Stimulated activated CD8-positive, alpha-beta memory T cell treated with anti-CD3 and anti-CD28 coated beads, Interleukin-12 subunit alpha, Interleukin-12 subunit beta, amount 100 ng/mL, for 4 hours (primary cell): ENCODE data around the gene ECSCR.
A peak's percentile ranks its signal among the peaks of the same experiment; 100 is the strongest.
"Not testable (repeated sequence)": the region's sequence is repeated elsewhere in the genome, so short reads cannot be mapped to it uniquely, and the experiment has no call there.

ENCODE experiments used
- DNase-seq: peaks from one replicate; pipeline ENCODE4 v3.0.0-alpha.2; 2020; ENCODE audit warnings: low read depth

Gene ECSCR

DNA sequence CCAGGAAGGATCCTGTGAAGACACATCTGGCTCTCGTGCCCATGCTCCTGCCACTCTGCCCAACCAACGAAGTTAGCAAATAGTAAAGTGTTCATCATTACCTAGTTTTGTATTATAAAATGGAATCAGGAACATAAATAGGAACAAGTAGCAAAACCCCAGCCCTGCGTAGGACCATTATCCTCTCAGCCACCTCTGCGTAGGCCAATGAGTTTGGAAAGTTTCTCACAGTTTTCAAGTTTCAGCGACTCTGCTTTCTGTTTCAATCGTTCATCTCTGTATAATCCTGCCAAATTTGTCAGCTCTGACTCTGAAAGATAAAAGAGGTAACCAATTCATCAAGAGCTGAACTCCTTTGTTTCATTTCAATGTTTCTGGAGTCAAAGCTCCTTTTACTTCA lies 48.6 kb downstream of the ECSCR start:
- no peak for DNase-seq

DNA sequence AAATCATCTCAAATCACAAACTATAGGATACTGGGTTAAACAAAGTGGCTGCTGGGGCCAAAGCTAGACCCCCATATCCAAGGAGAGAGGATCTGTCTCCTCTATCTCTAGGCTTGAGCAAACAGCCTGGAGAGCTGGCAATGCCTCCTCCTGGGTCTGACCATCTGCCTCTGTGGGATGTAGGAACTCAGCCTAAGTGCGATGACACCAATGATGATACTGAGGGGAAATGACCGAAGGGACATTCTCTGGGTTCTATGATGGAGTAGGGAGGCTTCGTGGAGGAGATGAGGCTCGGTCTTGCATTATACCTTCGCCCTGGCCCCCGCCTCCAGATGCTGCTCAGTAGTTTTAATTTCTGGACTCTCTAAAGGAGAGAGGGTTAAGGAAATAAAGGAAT lies 49.4 kb downstream of the ECSCR start:
- no peak for DNase-seq

DNA sequence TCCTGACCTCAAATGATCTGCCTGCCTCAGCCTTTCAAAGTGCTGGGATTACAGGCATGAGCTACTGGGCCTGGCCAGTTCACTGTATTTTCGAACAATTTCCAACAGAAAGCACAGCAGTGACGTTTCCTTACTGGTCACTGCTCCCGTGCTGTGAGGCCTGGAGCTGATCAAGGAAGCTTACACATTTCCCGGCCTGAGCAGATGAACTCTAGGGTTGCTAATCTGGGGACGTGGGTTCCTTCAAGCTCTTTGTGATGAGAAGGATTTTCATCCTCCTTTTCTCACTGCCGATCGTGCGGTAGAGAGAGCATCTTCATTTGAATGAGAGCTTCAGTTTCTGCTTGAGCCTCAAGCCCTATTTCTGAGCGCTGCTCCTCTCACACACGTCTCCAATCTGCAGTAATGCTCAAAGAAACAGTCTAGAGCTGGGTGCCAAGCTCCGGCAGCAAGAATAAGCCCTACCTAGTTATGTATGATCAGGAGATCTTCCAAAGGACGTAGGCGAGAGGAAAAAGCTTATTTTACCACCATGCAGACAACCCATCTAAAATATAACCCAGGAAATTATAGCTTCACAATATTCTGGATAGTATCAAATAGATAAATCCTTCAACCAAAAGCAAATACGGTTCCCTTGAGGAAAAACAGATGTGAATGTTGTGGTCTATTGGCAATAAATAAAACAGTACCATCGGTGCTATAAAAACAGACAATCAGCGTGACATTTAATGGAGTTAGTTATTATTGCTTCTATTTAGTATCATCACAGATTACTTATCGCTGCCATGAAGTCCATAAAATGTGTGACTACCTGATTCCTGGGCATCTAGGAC lies 51.3 kb downstream of the ECSCR start:
- DNase-seq: no peak

DNA sequence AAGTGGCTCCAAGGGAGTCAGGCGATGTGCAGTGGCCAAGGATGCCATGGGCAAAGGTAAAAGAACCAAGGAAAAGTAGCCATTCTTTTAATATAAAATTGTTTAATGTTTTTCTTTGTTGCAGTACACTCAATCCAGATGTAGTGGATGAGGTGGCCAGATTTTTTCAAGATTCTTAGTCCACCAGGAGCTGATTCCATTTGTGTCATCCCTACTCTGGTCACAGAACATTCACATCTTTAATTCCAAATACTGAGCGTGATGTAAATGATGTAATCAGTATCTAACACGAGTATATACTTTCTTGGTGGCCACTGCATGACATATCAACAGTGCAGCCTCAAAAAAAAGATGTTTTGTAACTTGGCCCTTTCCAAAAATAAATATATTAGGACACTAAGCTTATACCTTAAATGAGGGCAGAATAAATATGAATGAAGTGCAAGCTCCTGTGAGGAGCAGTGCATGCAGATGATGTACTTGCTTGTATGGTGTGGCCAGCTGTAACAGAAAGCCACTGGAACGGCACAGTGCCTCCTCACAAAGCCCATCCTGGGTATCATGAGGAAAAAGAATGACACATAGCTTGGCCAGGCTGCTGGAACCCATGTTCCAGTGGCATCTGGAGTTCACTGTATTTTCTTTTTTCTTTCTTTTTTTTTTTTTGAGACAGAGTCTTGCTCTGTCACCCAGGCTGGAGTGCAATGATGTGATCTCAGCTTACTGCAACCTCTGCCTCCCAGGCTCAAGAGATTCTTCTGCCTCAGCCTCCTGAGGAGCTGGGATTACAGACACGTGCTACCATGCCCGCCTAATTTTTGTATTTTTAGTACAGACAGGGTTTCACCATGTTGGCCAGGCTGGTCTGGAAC lies 52.2 kb downstream of the ECSCR start:
- no peak for DNase-seq

DNA sequence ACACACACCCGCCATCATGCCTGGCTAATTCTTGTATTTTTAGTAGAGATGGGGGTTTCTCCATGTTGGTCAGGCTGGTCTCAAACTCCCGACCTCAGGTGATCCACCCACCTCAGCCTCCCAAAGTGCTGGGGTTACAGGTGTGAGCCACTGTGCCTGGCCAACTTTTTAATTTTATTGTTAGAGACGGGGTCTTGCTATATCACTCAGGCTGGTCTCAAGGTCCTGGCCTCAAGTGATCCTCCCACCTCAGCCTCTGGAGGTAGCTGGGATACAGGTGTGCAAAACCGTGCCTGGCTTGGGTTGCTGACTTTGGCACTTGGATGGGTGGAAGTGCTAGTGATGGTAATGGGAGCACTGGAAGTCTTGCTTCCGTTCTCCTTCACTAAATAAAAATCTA lies 53.4 kb downstream of the ECSCR start:
- DNase-seq: not testable (repeated sequence)

DNA sequence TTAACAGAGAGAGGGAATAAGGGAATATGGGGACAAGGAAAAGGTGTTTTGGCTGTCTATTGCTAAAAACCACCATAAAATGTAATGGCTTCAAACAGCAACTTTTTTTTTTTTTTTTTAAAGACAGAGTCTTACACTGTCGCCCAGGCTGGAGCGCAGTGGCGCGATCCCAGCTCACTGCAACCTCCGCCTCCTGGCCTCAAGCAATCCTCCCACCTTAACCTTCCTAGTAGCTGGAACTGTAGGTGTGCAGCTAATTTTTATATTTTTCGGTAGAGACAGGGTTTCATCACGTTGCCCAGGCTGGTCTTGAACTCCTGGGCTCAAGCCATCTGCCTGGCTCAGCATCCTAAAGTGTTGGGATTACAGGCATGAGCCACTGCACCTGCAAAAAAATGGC lies 54.4 kb downstream of the ECSCR start:
- DNase-seq: no peak

DNA sequence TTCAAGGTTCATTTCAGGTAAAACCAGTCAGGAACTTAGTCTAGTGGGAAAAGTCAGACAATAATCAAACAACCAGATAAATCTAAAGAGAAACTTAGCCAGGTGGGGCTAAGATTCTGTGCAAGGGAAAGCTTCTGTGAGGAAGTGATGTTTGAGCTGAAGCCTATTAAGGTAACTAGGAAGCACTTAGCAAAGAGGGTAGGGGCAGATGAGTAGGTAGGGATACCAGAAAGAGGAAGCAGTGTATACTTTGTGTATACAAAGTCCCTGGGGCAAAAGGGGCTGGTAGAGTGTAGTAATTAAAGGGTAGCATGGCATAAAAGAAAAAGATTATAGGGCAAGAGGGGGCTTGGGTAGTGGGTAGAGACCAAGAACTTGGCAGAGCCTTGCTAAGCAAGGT lies 55.0 kb downstream of the ECSCR start:
- DNase-seq: no peak

DNA sequence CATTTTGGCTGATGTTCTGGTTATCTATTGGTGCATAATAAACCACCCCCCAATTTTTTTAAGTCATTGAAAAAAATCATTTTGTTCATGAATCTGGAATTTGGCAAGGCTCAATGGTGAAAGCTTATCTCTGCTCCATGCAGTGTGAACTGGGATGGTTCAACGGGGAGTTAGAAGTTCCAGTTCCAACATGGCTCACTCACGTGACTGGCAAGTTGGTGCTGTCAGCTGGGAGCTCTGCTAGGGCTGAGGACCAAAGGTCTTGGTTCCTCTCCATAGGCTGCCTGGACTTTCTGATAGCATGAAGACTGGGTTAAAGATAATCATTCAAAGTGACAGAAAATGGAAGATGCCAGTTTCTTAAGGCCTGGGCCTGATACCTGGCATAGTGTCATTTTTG lies 55.6 kb downstream of the ECSCR start:
- DNase-seq: no peak

DNA sequence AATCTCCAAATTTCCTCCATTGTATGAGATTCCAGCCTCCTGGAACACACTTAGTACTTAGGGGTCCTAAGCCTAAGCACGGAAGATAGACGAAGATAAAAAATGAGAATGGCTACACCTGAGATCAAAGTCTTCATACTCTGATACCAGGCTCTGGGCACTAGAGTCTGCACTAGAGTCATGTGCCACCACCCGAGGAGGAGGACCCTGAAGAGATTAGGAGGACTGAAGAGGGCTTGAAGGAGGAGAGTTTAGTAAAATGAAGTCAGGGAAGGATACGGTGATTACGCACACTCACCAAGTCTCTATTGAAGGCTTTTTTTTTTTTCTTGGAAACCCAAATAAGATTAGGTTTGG lies 58.1 kb downstream of the ECSCR start:
- no peak for DNase-seq

DNA sequence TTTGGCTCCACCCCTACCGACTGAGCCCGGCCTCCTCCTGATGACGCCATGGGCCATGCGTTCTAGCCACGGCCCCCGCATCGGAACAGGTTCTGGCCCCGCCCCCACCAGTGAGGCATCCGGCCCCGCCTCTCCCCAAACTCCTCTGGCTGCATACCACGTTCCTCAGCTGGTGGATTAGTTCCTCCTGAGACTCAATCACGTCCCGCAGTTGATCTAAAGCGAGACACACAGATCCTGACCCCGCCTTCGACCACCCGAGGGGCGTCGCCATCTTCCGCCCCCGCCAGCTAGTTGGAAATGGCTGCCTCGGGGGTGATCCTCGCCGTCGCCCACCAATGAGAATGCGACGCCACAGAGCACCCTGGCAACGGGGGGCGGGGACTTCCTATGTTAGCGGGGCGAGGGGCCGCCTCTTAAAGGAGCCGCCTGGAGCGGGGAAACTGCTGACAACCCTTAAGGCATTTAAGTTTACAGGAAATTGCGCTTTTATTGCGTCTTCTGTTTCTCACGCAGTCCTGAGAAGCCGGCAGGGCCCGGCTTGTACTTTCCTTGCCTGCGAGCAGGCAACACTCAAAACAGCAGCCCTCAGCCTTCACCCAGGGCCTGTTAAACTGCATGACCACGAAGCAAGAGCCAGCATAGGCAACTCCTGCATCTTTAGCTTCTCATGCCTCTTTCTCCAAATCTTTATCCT lies 58.6 kb downstream of the ECSCR start, which contains the start of gene SPATA24:
Gene SPATA24, minus strand, starts transcription at position 303 of the 697 bp plus-strand sequence. Its CDS starts 29 bp downstream, at position 274.
- peak; percentile 96 for DNase-seq

DNA sequence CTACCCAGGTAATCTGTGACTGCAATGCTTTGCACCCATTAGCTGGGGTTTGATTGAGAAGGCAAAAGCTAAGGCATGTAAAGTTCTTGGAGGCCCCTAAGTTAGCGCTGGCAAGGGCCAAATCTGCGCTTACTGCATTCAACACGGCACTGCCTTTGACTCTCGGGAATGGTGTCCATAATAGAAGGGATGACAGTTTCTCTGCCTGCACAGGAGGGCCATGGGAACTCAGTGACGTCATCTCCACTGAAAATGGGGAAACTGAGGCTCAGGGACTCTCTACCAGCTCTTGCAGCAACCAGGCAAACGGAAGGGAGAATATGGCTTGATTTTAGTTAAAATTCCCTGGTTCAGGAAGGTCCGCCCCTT lies 59.1 kb downstream of the ECSCR start:
- no peak for DNase-seq

DNA sequence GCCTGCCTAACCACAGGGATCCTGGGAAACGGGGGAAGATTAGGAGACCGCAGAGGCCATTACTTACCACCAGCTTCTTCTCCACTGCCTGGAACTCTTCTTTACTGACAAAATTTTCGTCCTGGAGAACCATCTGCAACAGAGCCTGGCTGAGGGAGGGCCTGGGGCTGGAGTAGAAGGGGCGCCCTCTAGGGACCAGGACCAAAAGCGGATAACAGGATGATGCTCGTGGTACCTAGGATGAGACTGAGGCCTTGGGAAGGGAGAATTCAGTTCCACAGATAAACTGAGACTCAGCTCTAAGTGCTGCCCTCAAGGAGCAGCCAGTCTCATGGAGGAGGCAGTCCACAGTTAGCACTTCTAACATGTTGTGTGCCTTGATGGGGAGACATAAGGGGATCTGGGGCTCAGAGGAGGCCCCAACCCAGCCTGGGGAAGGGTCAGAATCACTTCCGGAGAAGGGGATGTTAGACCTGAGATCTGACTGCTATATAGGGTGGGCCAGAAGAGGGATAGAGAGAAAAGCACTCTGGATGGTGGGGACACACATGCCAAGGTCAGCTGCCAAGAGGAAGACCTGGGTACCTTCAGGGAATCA lies 59.9 kb downstream of the ECSCR start:
- DNase-seq: no peak

DNA sequence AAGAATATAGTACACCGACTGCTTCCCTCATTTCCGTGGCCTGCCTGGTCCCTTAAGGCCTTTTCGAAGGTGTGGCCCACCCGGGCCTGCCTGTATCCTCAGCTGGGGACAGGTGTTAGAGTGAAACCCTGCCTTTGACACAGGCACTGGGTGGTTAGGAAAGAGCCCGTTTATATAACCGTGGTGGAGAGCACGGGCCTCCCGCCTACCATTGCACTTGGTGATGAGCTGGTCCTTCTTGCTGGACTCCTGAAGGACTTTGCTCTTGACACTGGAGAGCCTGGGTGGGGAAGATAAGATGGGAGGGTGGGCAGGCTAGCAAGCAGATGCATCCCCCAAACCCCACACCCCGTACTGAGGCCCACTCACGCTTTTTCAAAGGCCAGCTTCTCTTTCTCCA lies 61.0 kb downstream of the ECSCR start:
- no peak for DNase-seq

DNA sequence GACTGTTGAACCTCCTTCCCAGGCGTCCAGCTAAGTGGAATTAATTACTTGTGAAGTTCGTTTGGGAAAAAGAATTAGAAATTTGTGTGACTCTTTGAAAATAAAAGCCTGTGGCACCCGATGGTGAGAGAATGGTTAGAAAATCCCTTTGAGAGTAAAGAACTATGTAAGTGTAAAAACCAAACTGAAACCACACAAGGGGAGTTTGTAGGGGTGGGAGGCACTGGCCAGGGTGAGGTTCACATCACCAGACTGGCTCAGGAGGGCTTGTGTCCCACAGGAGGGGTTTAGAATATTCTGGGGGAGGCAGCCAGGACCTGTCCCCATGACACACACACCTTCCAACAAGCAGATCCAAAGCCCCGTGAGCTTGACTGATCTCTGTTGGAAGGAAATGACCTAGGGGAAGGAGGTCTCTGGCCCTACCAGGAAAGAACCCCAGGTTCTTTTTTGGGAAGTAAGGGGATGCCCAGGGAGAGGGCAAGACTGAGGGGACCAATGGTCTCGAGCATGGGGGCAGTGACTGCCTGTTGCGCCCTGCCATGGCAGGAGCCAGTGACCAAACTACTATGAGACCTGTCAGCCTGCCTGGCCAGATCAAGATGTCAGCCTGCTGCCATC lies 62.9 kb downstream of the ECSCR start:
- DNase-seq: no peak
